ENCODE measurements around the gene ANKRD27.
A peak's percentile ranks its signal among the peaks of the same experiment; 100 is the strongest.
"Not testable (repeated sequence)": the region's sequence is repeated elsewhere in the genome, so short reads cannot be mapped to it uniquely, and the experiment has no call there.

ANKRD27 gene

GRCh38 chr19:32653599-32653915, 21.4 kb downstream of the ANKRD27 start:
- no peak for DNase-seq (ENCODE audit: low read depth in 2 of 2)

DNA sequence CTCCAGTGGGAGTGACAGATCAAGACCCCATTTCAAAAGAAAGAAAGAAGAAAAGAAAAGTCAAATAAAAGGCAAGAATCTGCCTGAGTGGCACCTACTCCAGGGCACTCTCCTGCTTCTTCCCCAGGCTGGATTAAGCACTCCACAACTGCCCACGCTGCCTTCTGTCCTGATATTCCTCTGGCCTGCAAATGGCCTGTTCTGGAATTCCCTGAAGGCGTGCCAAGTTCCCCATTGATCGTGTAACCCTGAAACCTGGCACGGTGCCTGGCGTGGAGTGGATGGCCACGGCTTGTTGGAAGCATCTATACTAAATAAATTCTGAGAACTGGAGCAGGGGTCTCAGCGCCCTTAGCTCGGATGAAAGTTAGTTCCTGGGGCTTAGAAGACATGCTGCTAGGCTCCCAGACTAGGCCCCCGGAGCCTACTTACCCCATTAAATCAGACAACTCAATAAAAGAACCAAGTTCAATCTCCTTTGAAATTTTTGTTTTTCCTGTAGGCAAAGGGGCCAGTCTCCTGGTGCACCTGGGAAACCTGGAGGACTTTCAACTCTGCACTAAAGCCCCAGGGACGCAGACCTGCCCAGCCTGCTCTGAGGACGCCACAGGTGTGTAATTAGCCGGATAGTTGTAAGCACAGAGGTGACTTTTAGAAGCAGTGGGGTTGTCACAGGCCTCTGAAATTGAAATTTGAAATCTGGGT, 21.9 kb downstream of the ANKRD27 start:
- no peak for DNase-seq (ENCODE audit: low read depth in 2 of 2)

DNA sequence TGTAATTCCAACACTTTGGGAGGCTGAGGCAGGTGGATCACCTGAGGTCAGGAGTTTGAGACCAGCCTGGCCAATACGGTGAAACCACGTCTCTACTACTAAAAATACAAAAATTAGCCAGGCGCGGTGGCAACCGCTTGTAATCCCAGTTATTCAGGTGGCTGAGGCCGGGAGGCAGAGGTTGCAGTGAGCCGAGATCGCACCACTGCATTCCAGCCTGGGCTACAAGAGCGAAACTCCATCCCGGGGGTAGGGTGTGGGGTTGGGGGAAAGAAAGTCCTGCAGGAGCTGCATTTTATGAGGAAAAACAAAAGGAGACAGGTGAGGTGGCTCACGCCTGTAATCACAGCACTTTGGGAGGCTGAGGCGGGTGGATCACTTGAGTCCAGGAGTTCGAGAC, 22.6 kb downstream of the ANKRD27 start:
- not testable (repeated sequence) for DNase-seq (ENCODE audit: low read depth in 2 of 2)

- DNase-seq (ENCODE audit: low read depth in 2 of 2), result no peak
Measured at GRCh38 chr19:32651729-32652140, 23.2 kb downstream of the ANKRD27 start.

DNA sequence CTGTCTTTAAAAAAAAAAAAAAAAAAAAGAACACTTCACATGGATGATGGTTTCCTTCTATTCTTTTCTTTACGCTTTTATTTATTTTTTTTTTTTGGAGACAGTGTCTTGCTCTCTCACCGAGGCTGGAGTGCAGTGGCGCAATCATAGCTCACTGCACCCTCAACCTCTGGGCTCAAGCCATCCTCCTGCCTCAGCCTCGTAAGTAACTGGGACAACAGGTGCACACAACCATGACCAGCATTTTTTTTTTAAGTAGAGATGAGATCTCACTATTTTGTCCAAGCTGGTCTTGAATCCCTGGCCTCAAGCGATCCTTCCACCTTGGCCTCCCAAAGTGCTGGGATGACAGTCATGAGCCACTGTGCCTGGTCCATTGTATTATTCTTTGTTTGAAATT, 24.3 kb downstream of the ANKRD27 start:
- no peak for DNase-seq (ENCODE audit: low read depth in 2 of 2)

- DNase-seq (ENCODE audit: low read depth in 2 of 2), result no peak
Measured at GRCh38 chr19:32649751-32650150, 25.2 kb downstream of the ANKRD27 start.

- no peak for DNase-seq (ENCODE audit: low read depth in 2 of 2)
Measured at GRCh38 chr19:32647361-32647760, 27.6 kb downstream of the ANKRD27 start.

DNA sequence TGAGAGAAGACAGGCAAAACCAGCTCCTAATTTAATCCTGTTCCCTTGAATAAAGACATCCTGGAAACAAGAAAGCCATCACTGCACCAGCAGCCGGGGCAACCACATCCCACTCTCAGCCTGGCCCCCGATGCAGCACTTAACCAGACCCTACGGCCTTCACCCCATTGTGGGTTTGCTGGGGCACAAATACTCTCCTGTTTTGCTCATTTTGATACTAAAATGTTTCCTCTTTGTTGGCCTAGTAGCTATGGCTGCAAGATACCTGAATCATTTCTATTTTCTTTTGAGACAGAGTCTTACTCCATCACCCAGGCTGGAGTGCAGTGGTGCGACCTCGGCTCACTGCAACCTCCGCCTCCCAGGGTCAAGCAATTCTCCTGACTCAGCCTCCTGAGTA, 28.4 kb downstream of the ANKRD27 start:
- no peak for DNase-seq (ENCODE audit: low read depth in 2 of 2)

DNA sequence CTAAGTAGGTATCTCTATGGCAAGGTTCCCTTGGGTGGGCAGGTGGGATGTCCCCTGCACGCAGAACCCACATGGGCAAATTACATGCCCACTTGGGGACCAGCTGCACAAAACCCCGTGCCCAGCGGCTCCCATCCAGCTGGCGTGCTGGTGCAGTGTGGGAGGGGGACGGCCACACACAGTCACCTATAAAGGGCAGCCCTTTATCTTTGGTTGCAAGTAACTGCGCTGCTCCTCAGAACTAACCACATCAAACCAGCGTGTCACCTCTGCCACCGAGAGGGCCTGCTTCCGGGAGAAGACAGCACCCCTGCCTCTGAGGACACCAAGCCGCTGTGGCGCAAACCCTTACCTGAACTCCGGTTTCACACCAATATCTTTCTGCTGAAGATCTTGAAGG, 32.2 kb downstream of the ANKRD27 start:
- peak; percentile 31 to 54 for DNase-seq (ENCODE audit: low read depth in 2 of 2)

GRCh38 chr19:32638625-32639024, 36.4 kb downstream of the ANKRD27 start:
- no peak for DNase-seq (ENCODE audit: low read depth in 2 of 2)

DNA sequence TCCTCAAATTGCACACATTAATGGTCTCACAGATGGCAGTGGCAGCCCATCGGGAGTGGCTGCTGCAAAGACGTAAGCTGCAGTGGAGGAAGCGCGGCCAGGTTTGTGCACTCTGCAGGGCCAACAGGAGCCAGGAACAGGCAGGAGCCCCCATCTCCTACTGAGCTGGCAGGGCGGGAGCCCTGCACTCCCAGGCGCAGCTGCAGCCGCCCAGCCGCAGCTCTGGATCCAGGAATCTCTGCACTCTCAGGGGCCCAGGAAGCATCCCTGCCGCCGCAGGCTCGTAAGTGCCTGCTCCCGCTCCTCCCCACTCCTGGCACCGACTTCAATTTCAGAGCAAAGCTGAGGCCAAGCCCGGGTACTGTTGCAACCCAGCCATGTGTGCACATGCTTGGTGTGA, 37.5 kb downstream of the ANKRD27 start:
- no peak for DNase-seq (ENCODE audit: low read depth in 2 of 2)

DNA sequence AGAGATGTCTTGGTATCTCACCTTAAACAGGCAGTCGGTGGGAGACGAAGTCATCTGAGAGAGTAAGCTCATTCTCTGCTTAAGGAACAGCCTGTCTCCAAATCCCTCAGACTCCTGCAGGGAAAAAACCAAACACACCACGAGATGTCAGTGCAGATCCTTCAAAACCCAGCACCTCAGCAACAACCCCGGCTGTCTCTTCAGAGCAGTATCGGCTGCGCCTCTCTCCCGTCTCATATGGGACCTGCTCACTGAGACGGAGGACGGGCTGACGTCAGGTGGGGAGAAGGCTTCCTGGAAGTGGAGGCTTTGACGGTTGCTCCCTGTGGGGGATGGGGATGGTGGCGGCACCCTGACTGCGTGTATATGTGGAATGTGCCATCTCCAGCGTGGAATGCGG, 43.6 kb downstream of the ANKRD27 start:
- DNase-seq (ENCODE audit: low read depth in 2 of 2), result no peak

DNA sequence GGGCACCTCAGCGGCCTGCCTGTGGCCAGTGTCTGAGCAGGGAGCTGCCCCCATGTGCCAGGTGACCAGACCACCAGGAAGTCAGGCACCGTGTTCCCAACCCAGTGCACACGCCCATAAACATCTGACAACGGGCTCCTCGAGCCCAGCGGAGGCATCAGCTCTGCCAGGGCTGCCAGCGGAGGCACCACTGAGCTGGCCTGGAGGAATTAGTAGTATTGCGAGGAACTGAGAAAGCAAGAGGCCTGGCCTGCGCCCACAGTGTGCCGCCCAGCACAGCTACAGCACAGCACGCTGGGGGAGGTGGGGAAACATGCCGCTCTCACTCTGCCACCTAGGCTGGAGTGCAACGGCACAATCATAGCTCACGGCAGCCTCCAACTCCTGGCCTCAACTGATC, 44.6 kb downstream of the ANKRD27 start:
- no peak for DNase-seq (ENCODE audit: low read depth in 2 of 2)

- no peak for DNase-seq (ENCODE audit: low read depth in 2 of 2)
Measured at GRCh38 chr19:32627714-32628270, 47.2 kb downstream of the ANKRD27 start.

- no peak for DNase-seq (ENCODE audit: low read depth in 2 of 2)
Measured at GRCh38 chr19:32626969-32627368, 48.0 kb downstream of the ANKRD27 start.

- DNase-seq (ENCODE audit: low read depth in 2 of 2), result no peak
Measured at GRCh38 chr19:32624410-32624809, 50.6 kb downstream of the ANKRD27 start.

GRCh38 chr19:32622002-32622401, 53.0 kb downstream of the ANKRD27 start:
- DNase-seq (ENCODE audit: low read depth in 2 of 2), result no peak

- DNase-seq (ENCODE audit: low read depth in 2 of 2), result no peak
Measured at GRCh38 chr19:32619051-32619685, 55.8 kb downstream of the ANKRD27 start.

DNA sequence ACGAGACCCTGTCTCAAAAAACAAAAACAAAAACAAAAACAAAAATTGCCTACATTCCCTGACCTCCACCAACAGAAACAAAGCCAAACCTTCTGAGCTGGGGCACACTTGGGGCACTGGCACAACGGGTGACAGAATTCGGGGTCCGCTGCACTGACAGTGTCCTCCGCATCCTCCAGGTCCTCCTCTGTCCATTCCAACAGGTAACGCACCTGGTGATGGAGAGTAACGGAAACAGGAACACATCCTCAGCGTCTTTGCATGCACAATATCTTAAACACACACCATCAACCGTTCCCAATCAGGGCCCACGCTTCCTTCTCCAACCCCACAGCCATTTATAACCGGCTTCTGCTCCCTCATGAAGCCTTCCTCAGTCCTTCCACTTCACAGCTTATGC, 59.4 kb downstream of the ANKRD27 start:
- DNase-seq (ENCODE audit: low read depth in 2 of 2), result no peak

DNA sequence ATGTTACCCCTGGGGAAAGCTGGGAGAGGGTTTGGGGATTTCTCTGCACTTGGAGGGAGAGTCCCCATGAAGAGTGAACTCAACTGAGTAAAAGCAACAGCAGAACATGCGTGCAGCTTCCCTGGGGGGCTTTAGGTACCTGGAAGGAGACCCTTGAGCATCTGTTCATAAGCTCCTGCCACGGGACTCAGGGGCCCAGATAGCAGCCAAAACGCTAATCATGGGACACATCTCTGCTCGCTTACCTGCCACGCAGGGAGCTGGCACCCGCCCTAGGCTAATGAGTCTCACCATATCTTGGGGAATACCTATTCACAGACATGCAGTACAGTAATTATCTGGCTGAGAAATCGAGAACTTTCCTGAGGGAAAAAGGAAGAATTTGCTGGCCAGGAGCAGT, 60.1 kb downstream of the ANKRD27 start:
- no peak for DNase-seq (ENCODE audit: low read depth in 2 of 2)

- no peak for DNase-seq (ENCODE audit: low read depth in 2 of 2)
Measured at GRCh38 chr19:32613008-32613407, 62.0 kb downstream of the ANKRD27 start.

- no peak for DNase-seq (ENCODE audit: low read depth in 2 of 2)
Measured at GRCh38 chr19:32611161-32611560, 63.8 kb downstream of the ANKRD27 start.

DNA sequence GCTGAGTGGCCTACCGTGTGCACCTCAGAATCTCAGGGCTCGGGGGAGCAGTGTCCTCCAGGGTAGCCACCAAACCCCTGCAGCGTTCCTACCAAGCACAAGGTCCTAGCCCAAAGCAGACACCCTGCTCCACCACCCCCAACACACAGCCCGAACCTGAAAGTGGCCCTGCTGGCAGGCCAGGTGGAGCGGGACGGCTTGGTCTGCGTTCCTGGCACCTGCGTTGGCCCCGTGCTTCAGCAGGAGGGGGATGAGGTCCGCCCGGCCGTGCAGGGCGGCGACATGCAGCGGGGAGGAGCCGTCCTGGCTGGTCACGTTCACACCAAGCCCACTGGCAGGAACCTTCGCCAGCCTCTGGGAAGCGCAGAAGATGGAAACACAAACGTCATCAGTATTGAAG, 67.5 kb downstream of the ANKRD27 start:
- no peak for DNase-seq (ENCODE audit: low read depth in 2 of 2)

- no peak for DNase-seq (ENCODE audit: low read depth in 2 of 2)
Measured at GRCh38 chr19:32606289-32606688, 68.7 kb downstream of the ANKRD27 start.

All from stimulated activated CD4-positive, alpha-beta T cell treated with anti-CD3 and anti-CD28 coated beads, Interleukin-12 subunit alpha, Interleukin-12 subunit beta, amount 100 ng/mL, for 24 hours (primary cell).